ENCODE measurements around the gene ADAMTS2. TPM values are rescaled to one million over a fixed set of nuclear protein-coding genes. Genes with fewer than 3 reads are reported as not detected.

ADAMTS2 gene
- total RNA-seq, 1 experiment from 2014 or later = not detected

GRCh38 chr5:179153341-179153901 lies 191.8 kb downstream of the ADAMTS2 start:
- no peak for DNase-seq (ENCODE audit: extremely low read depth, low read depth)

- no peak for DNase-seq (ENCODE audit: extremely low read depth, low read depth)
Observed at GRCh38 chr5:179152941-179153340, 192.3 kb downstream of the ADAMTS2 start.

GRCh38 chr5:179152144-179152895 lies 192.9 kb downstream of the ADAMTS2 start:
- no peak for DNase-seq (ENCODE audit: extremely low read depth, low read depth)

- DNase-seq (ENCODE audit: extremely low read depth, low read depth) = no peak
Observed at GRCh38 chr5:179151286-179152118, 193.8 kb downstream of the ADAMTS2 start.

GRCh38 chr5:179150011-179150410 lies 195.2 kb downstream of the ADAMTS2 start:
- DNase-seq (ENCODE audit: extremely low read depth, low read depth) = no peak

- no peak for DNase-seq (ENCODE audit: extremely low read depth, low read depth)
Observed at GRCh38 chr5:179149278-179149677, 196.0 kb downstream of the ADAMTS2 start.

GRCh38 chr5:179148703-179149170 lies 196.5 kb downstream of the ADAMTS2 start:
- DNase-seq (ENCODE audit: extremely low read depth, low read depth) = no peak

GRCh38 chr5:179147991-179148702 lies 197.1 kb downstream of the ADAMTS2 start:
- no peak for DNase-seq (ENCODE audit: extremely low read depth, low read depth)

GRCh38 chr5:179146277-179146676 lies 199.0 kb downstream of the ADAMTS2 start:
- DNase-seq (ENCODE audit: extremely low read depth, low read depth) = no peak

- no peak for DNase-seq (ENCODE audit: extremely low read depth, low read depth)
Observed at GRCh38 chr5:179143446-179143845, 201.8 kb downstream of the ADAMTS2 start.

GRCh38 chr5:179142434-179143198 lies 202.6 kb downstream of the ADAMTS2 start:
- no peak for DNase-seq (ENCODE audit: extremely low read depth, low read depth)

GRCh38 chr5:179141867-179142266 lies 203.4 kb downstream of the ADAMTS2 start:
- DNase-seq (ENCODE audit: extremely low read depth, low read depth) = no peak

GRCh38 chr5:179140293-179140692 lies 205.0 kb downstream of the ADAMTS2 start:
- no peak for DNase-seq (ENCODE audit: extremely low read depth, low read depth)

- DNase-seq (ENCODE audit: extremely low read depth, low read depth) = no peak
Observed at GRCh38 chr5:179139936-179140235, 205.4 kb downstream of the ADAMTS2 start.

GRCh38 chr5:179139111-179139935 lies 205.9 kb downstream of the ADAMTS2 start:
- no peak for DNase-seq (ENCODE audit: extremely low read depth, low read depth)

GRCh38 chr5:179138568-179138925 lies 206.7 kb downstream of the ADAMTS2 start:
- DNase-seq (ENCODE audit: extremely low read depth, low read depth) = no peak

- no peak for DNase-seq (ENCODE audit: extremely low read depth, low read depth)
Observed at GRCh38 chr5:179137643-179138567, 207.4 kb downstream of the ADAMTS2 start.

- no peak for DNase-seq (ENCODE audit: extremely low read depth, low read depth)
Observed at GRCh38 chr5:179137016-179137642, 208.1 kb downstream of the ADAMTS2 start.

All from NCI-H460 (cell line).